ENCODE data around the gene SDK1.
"Not testable (repeated sequence)": the region's sequence is repeated elsewhere in the genome, so short reads cannot be mapped to it uniquely, and the experiment has no call there.

Gene SDK1

GRCh38 chr7:4260867-4261600 lies 960.0 kb downstream of the SDK1 start:
- no peak overlapping the region for H3K4me3 ChIP-seq (ENCODE audit: low read depth, low read length)
- DNase-seq (ENCODE audit: low read depth) = no peak

GRCh38 chr7:4261601-4261960 lies 960.5 kb downstream of the SDK1 start:
- H3K4me3 ChIP-seq (ENCODE audit: low read depth, low read length) = no peak overlapping the region
- DNase-seq (ENCODE audit: low read depth) = no peak

- not testable (repeated sequence) for DNase-seq (ENCODE audit: low read depth); H3K4me3 ChIP-seq (ENCODE audit: low read depth, low read length)
Observed at GRCh38 chr7:4264206-4264605, 963.2 kb downstream of the SDK1 start.

- H3K4me3 ChIP-seq (ENCODE audit: low read depth, low read length) = no peak overlapping the region
- no peak for DNase-seq (ENCODE audit: low read depth)
Observed at GRCh38 chr7:4265066-4265465, 964.0 kb downstream of the SDK1 start.

GRCh38 chr7:4265676-4266075 lies 964.6 kb downstream of the SDK1 start:
- no peak for DNase-seq (ENCODE audit: low read depth)
- no peak overlapping the region for H3K4me3 ChIP-seq (ENCODE audit: low read depth, low read length)

- no peak for DNase-seq (ENCODE audit: low read depth)
- no peak overlapping the region for H3K4me3 ChIP-seq (ENCODE audit: low read depth, low read length)
Observed at GRCh38 chr7:4266270-4267040, 965.4 kb downstream of the SDK1 start.

GRCh38 chr7:4267341-4268039 lies 966.4 kb downstream of the SDK1 start:
- no peak overlapping the region for H3K4me3 ChIP-seq (ENCODE audit: low read depth, low read length)
- no peak for DNase-seq (ENCODE audit: low read depth)

- no peak for DNase-seq (ENCODE audit: low read depth)
- H3K4me3 ChIP-seq (ENCODE audit: low read depth, low read length) = no peak overlapping the region
Observed at GRCh38 chr7:4268040-4268965, 967.3 kb downstream of the SDK1 start.

GRCh38 chr7:4269086-4269485 lies 968.0 kb downstream of the SDK1 start:
- DNase-seq (ENCODE audit: low read depth) = no peak
- H3K4me3 ChIP-seq (ENCODE audit: low read depth, low read length) = no peak overlapping the region

GRCh38 chr7:4269746-4270145 lies 968.7 kb downstream of the SDK1 start:
- no peak for DNase-seq (ENCODE audit: low read depth)
- no peak overlapping the region for H3K4me3 ChIP-seq (ENCODE audit: low read depth, low read length)

- no peak for DNase-seq (ENCODE audit: low read depth)
- no peak overlapping the region for H3K4me3 ChIP-seq (ENCODE audit: low read depth, low read length)
Observed at GRCh38 chr7:4270268-4270667, 969.2 kb downstream of the SDK1 start.

GRCh38 chr7:4270941-4271715 lies 970.1 kb downstream of the SDK1 start:
- H3K4me3 ChIP-seq (ENCODE audit: low read depth, low read length) = no peak overlapping the region
- no peak for DNase-seq (ENCODE audit: low read depth)

GRCh38 chr7:4271716-4272015 lies 970.6 kb downstream of the SDK1 start:
- no peak for DNase-seq (ENCODE audit: low read depth)

GRCh38 chr7:4272141-4272540 lies 971.1 kb downstream of the SDK1 start:
- no peak overlapping the region for H3K4me3 ChIP-seq (ENCODE audit: low read depth, low read length)
- no peak for DNase-seq (ENCODE audit: low read depth)

More at GRCh38 chr7:4271716-4272015, 970.6 kb downstream of the SDK1 start:
- H3K4me3 ChIP-seq (ENCODE audit: low read depth, low read length) = no peak overlapping the region

GRCh38 chr7:4273566-4274230 lies 972.6 kb downstream of the SDK1 start:
- no peak for DNase-seq (ENCODE audit: low read depth)
- no peak overlapping the region for H3K4me3 ChIP-seq (ENCODE audit: low read depth, low read length)

GRCh38 chr7:4274286-4274685 lies 973.2 kb downstream of the SDK1 start:
- no peak for DNase-seq (ENCODE audit: low read depth)
- no peak overlapping the region for H3K4me3 ChIP-seq (ENCODE audit: low read depth, low read length)

- no peak overlapping the region for H3K4me3 ChIP-seq (ENCODE audit: low read depth, low read length)
- no peak for DNase-seq (ENCODE audit: low read depth)
Observed at GRCh38 chr7:4277936-4278335, 976.9 kb downstream of the SDK1 start.

- no peak overlapping the region for H3K4me3 ChIP-seq (ENCODE audit: low read depth, low read length)
- DNase-seq (ENCODE audit: low read depth) = no peak
Observed at GRCh38 chr7:4279216-4279615, 978.2 kb downstream of the SDK1 start.

Data from skeletal muscle cell (primary cell).